Measurements from ENCODE around the gene RAB33A.
A peak's percentile ranks its signal among the peaks of the same experiment; 100 is the strongest.

Gene RAB33A

DNA sequence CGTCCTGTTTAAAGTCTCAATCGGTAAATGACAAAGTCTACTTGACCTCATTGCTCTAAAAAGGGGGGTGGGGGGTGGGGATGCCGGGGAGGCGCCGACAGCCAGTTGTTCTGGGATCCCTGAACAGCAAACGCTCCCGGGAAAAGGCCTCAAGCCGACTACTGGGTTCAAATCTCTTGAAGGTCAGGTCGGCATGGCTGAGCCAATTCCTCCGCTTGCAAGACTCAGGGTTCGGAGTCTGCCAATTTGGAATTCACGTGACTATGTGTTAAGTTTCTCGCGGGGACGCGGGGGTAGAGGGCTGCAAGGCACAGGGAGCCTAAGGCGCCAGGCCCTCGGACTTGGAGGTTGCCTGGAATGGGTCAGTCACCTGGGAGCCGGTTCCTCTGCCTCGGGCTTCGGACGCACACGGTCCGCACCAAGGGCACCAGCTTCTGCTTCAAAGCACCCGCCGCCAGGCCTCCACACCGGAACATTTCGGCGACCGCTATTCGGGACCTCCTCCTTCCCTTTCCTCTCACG is 6.5 kb upstream of the RAB33A start:
- H3K27ac Mint-ChIP-seq: peak overlapping the region; percentile 87 to 98
- no peak for DNase-seq
- peak; percentile 51 for ATAC-seq
- no peaks in the 10 kb centered on the region for H3K27me3 Mint-ChIP-seq
- H3K4me1 Mint-ChIP-seq: peaks cover 37% of the 10 kb centered on the region
- peak overlapping the region; percentile 95 to 99 for H3K4me3 Mint-ChIP-seq
- H3K9me3 Mint-ChIP-seq: no peaks in the 10 kb centered on the region

DNA sequence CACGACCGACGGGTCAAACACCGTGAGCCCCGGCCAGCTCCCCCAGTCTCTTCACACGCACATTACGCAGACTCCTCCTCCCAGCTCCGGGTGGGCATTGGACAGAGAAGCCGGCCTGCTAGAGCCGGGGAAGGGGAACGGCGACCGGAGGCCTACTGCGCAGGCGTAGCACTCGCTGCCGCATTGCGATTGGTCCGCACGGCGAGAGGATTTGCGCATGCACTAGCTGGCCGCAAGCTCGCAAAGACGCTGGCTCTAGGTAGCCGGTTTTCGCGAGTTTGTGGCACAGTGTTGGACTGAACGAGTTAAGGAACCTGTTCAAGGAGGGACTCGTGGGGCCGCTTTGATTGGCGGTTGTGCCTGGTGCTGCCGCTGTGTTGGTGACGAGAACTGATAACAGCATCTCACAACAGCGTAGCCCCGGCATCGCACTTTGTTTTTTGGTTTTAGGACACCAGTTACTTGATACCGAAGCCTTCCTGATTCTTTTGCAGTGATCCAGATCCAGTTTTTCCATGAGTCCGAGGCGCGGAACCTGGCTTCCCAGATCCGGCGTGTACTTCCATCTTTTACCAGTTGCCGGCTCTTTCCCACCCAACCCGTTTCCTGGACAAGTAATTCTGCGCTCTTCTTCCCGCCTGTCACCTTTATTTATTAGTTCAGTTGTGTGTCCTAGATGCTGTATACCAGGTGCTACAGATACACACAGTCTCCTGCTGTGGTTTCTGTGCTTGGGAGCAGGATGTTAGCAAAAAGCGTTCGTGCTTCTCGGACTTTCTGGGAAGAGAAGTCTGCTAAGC is 5.9 kb upstream of the RAB33A start, which contains the start of gene AIFM1:
Gene AIFM1, minus strand, starts transcription at position 139 of the 800 bp plus-strand sequence. CDS start 185 bp downstream, outside the sequence.
- ATAC-seq (peak; percentile 95), DNase-seq (peak; percentile 85 to 91)
- Mint-ChIP-seq H3K4me3 (peak within 1 kb of the TSS; percentile 95 to 99), H3K9me3 (no peaks in the 10 kb centered on the region), H3K27ac (peak within 1 kb of the TSS; percentile 96 to 98), H3K27me3 (no peaks in the 10 kb centered on the region), H3K4me1 (peaks cover 42% of the 10 kb centered on the region)

DNA sequence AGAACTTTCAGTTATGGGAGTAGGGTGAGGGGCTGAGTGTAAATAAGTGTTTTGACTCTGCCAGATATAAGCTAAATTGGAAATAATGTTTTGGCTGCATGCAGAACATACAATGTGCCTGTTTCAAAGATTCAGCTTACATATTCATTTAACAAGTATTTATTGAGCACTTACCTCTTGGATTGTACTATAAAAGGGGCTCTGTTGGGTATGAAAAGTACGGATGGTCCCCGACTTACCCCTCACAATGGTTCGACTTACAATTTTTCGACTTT is 5.3 kb upstream of the RAB33A start:
- ATAC-seq: no peak
- H3K4me1 Mint-ChIP-seq: peaks cover 44% of the 10 kb centered on the region
- no peaks in the 10 kb centered on the region for H3K27me3 Mint-ChIP-seq
- H3K4me3 Mint-ChIP-seq: peak overlapping the region; percentile 95 to 99
- peak overlapping the region in 1 of 2 donors; percentile 96 for H3K27ac Mint-ChIP-seq
- no peak for DNase-seq
- no peaks in the 10 kb centered on the region for H3K9me3 Mint-ChIP-seq

DNA sequence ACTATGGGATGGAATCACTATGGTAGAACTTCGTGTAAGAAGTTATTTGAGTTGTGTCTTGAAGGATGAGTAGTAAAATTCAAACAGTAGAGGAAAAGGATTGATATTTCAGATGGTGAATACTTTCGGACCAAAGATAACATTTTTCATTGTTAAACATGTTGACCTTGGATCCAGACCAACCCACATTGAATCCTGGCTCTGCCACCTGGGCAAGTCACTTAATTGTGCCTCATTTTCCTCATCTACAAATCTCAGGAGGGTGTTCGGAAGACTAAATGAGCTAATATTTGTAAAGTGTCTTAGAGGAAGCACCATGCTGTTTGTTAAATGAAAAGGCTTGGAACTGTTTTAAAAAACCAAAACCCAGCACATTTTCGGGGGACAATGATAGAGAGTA is 4.7 kb upstream of the RAB33A start:
- H3K27ac Mint-ChIP-seq: no peak overlapping the region
- H3K4me3 Mint-ChIP-seq: peak overlapping the region; percentile 95 to 99
- DNase-seq (no peak), ATAC-seq (no peak)
- no peaks in the 10 kb centered on the region for H3K9me3 Mint-ChIP-seq
- H3K4me1 Mint-ChIP-seq: peaks cover 41% of the 10 kb centered on the region
- H3K27me3 Mint-ChIP-seq: no peaks in the 10 kb centered on the region

DNA sequence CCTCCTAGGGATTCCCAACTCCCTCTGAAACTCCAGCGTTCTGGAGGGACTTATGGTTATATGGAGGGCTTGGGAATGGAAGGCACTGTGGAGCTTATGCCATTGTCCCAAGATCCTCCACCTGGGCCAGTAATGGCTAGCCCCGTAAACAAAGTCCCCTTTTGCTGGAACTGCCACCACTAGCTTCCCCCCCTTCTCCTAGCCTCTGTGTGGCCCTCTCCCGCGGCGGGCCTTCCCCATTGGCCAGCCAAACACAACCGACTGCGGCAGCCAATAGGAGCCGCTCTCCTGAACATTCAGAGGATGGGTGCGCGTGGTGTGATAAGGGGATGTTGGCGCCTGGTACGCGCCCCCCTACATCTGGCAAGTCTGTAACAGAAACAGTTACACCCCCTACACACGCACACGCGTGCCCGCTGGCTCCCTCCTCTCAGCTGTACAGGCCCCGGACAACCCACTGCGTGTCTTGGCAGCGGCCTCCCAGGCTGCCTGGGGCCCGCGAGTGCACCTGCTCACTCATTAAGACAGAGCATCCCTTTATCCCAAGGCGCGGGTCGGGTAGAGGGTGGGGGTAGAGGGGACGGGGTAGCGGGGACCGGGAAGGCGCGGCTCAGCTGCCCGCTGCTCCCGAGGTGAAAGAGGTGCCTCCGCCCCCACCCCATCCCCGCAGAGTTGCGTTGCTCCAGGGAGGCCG is 863 bp upstream of the RAB33A start:
- H3K27me3 Mint-ChIP-seq: no peaks in the 10 kb centered on the region
- ATAC-seq (peak; percentile 81), DNase-seq (peak; percentile 67 to 80)
- H3K4me1 Mint-ChIP-seq: peaks cover 46% of the 10 kb centered on the region
- no peaks in the 10 kb centered on the region for H3K9me3 Mint-ChIP-seq
- peak overlapping the region; percentile 89 to 92 for H3K4me3 Mint-ChIP-seq
- H3K27ac Mint-ChIP-seq: peak overlapping the region; percentile 98 to 99

DNA sequence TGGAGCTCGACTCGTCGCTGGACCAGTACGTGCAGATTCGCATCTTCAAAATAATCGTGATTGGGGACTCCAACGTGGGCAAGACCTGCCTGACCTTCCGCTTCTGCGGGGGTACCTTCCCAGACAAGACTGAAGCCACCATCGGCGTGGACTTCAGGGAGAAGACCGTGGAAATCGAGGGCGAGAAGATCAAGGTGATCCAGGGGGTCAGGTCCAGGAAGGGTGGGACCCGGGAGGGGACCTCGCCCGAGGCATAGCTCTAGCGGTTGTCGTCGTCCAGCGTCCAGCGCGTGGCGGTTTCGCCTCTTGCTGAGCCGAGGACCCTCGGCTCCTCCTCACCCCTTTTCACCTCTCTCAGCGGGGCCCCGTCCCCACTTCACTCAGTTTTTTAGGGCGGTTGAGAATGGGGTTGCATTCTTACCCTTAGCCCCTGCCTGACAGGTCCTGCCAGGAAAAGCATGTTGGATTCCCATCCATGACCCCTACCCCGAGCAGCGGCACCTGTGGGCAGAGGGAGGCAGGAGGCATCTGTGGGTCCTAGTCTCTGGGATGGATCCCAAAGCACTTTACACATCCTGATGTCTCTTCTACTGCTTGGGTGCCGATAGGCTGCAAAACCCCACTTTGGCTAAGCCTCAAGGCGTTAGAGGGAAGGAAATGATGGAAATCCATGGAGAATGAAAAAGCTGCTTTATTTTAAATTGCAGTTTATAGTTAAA is 524 bp downstream of the RAB33A start:
- H3K9me3 Mint-ChIP-seq: no peaks in the 10 kb centered on the region
- peaks cover 52% of the 10 kb centered on the region for H3K4me1 Mint-ChIP-seq
- H3K4me3 Mint-ChIP-seq: peak overlapping the region; percentile 89 to 92
- H3K27ac Mint-ChIP-seq: peak overlapping the region; percentile 98 to 99
- DNase-seq (peak; percentile 15 to 19), ATAC-seq (no peak)
- H3K27me3 Mint-ChIP-seq: no peaks in the 10 kb centered on the region

DNA sequence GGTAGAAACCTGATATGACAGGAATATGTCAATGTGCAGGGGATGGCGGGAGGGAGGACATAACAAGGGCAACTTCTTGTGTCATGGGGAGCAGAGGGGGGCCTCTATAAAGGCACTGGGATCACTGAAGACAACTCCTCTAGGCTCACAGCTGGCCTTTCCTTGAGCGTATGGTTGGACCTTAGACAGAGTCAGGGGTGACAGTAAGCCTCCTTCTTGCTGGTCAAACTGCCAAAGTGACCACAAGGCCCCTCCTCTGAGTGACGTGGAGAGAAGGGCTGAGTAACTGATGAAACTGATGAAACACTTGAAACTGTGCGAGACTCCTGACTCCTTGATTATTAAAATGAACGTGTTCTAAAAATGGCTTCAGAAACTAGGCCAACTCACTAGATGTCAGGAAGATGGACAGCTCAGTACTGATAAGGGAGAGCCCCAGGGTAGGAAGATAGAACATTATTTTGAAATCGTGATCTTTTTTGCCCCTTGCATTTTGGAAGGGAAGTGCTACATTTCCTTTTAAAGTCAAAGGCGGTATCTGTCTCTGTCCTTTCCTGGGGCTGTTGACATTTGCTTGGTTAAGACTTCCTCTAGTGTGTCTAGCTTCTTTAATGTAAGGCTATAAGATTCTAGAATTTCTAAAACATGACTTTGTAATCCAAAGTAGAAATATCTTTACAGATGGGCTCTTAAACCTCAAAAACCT is 1.6 kb downstream of the RAB33A start:
- Mint-ChIP-seq H3K4me1 (peaks cover 56% of the 10 kb centered on the region), H3K27me3 (no peaks in the 10 kb centered on the region), H3K27ac (peak overlapping the region; percentile 98 to 99), H3K4me3 (peak overlapping the region; percentile 89 to 92), H3K9me3 (no peaks in the 10 kb centered on the region)
- DNase-seq (peak; percentile 55 to 80), ATAC-seq (peak; percentile 75)

DNA sequence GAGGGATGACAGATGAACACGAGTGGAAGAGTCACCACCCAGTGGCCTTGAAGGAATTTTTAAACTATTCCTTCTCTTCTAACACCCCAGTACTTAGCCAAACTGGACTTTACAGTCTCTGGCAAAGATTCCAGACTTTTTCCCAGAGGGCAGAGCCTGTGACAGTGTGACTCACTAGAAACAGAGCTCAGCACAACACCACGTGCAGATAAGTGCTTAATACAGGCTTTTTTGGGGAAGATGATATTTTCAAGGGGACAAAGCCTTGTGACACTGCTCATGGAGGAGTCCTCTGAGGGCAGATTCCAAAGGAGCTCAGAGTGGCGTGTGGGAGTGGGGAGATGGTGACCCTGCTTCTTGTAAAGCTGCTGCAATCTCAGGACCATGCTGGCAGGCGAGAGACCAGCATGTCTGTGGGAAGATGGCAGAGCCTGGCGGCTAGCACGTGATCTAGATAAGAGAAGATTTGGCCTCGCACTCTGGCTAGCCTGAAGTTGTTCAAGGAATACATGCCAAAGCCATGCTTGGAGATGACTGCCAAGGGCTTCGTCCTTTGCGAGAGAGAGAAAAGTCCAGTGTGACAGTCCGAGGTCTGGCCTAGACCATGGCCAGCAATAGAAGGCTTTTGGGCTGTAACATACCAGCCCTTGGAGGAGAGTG is 2.4 kb downstream of the RAB33A start:
- ATAC-seq (no peak), DNase-seq (peak in 1 of 2 donors; percentile 11)
- Mint-ChIP-seq H3K4me3 (peak overlapping the region; percentile 89 to 92), H3K4me1 (peaks cover 63% of the 10 kb centered on the region), H3K9me3 (no peaks in the 10 kb centered on the region), H3K27ac (peak overlapping the region; percentile 98 to 99), H3K27me3 (no peaks in the 10 kb centered on the region)

DNA sequence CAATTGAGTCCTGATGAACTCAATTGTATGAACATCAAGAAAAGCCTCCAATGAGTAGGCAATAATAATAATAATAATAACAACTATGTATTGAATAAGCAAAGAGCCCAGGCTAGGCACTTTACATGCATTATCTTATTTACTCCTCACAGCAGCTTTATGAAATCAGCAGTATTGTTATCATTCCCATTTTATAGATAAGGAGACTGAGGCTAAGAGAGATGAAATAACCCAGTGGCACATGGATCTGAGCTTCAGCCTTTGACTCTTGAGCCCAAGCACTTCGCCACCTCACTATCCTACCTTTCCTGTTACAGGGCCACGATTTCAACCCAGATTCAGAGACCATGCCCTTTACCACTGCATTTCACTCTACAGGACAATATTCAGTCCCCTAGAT is 3.2 kb downstream of the RAB33A start:
- ATAC-seq: no peak
- DNase-seq: no peak
- Mint-ChIP-seq H3K4me1 (peaks cover 71% of the 10 kb centered on the region), H3K4me3 (peak overlapping the region; percentile 37 to 89), H3K9me3 (no peaks in the 10 kb centered on the region), H3K27ac (peak overlapping the region in 1 of 2 donors; percentile 25), H3K27me3 (no peaks in the 10 kb centered on the region)

DNA sequence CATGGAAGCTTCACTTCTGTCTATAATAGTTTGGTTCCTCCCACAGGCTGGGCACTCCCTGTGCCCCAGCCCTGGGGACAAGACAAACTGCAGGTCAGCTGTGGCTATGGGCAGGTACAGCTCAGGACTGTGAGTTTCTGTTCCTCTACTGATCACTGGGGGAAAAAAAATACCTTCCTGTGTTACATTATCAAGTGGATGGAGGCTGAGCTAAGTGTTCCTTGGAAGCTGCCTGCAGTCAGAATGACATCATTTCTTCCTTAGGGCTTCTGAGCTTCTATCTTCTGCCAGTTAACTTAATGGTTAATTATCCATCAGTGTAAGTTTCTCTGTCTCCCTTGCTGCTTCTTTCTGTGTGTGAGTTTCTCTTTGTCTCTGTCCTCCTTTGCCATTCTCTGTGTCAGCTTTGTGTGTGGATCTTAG is 4.6 kb downstream of the RAB33A start:
- Mint-ChIP-seq H3K27me3 (no peaks in the 10 kb centered on the region), H3K4me3 (peak overlapping the region; percentile 60 to 70), H3K27ac (peak overlapping the region; percentile 85 to 93), H3K4me1 (peaks cover 64% of the 10 kb centered on the region), H3K9me3 (no peaks in the 10 kb centered on the region)
- no peak for ATAC-seq
- DNase-seq: no peak

DNA sequence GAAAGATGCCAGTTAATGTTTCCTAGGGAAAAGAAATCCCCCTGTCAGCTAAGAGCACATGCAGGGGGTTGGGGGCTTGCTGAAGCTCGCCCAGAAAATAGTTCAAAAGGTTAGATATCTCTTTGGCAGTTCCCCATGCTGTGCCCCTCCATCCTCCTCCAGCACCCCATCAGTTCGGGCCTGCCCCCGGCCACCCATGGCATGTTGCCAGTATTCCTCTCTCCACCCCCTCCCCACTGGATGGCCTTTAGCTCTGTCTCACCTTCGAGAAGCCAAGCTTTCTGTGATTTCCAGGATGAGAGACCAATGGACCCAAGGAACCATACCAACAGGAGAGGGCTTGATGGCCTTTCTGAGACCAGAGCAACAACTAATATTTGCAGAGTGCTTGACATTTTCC is 5.2 kb downstream of the RAB33A start:
- Mint-ChIP-seq H3K4me1 (peaks cover 64% of the 10 kb centered on the region), H3K27ac (peak overlapping the region; percentile 85 to 93), H3K27me3 (no peaks in the 10 kb centered on the region), H3K9me3 (no peaks in the 10 kb centered on the region), H3K4me3 (peak overlapping the region in 1 of 2 donors; percentile 60)
- ATAC-seq (no peak), DNase-seq (no peak)

DNA sequence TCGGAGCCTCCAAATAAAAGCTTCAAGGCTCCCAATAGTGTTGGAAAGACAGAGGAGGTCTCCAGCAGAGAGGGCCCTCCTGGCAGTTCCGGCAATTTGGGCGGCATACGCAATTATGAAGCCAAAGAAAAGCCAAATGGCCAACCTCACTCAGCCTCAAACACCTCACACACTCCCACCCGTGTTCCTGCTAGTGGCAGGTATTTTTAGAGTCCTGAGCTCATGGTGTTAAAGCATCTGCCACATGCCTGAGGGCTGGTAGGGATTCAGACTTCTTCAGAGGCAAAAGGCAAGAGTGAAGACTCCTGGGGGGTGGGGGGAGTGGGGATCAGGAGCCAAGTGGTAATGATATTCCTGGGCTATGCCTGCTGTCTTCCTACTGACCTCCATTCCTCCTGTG is 7.4 kb downstream of the RAB33A start:
- DNase-seq: no peak
- H3K4me1 Mint-ChIP-seq: peaks cover 64% of the 10 kb centered on the region
- H3K4me3 Mint-ChIP-seq: peak overlapping the region; percentile 47 to 53
- H3K27ac Mint-ChIP-seq: peak overlapping the region in 1 of 2 donors; percentile 43
- H3K27me3 Mint-ChIP-seq: no peaks in the 10 kb centered on the region
- H3K9me3 Mint-ChIP-seq: no peaks in the 10 kb centered on the region
- no peak for ATAC-seq

DNA sequence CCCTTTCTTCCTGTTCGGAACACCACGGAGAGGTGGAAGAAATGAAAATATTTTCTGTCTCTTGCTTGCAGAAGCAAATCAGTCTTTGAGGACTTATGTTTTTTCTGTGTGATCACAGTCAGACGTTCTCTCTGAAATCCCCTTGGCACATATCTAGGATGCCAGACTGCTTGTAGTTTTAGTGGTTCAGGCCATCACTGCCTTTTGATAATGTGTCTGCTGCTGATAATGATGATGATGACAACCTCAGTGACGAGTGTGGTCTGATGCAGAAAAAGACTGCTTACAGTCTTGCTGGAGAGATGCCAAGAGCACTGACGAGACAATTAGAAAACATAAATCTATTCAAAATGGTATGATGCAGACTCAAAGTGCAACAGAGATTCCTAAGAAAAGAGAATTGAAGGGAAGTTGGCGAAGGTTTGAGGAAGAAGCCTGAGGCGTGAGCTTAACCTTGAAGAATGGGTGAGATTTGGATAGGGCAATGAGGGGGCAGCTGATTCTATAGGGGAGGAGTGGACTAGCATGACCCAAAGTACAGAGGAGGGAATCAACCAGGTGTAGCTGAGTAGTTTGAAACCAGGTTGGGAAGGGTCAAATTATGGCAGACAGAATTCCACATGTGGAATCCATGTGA is 7.9 kb downstream of the RAB33A start:
- DNase-seq: no peak
- no peaks in the 10 kb centered on the region for H3K27me3 Mint-ChIP-seq
- H3K4me1 Mint-ChIP-seq: peaks cover 63% of the 10 kb centered on the region
- peak overlapping the region in 1 of 2 donors; percentile 43 for H3K27ac Mint-ChIP-seq
- no peaks in the 10 kb centered on the region for H3K9me3 Mint-ChIP-seq
- peak overlapping the region; percentile 41 to 47 for H3K4me3 Mint-ChIP-seq
- peak; percentile 74 for ATAC-seq

DNA sequence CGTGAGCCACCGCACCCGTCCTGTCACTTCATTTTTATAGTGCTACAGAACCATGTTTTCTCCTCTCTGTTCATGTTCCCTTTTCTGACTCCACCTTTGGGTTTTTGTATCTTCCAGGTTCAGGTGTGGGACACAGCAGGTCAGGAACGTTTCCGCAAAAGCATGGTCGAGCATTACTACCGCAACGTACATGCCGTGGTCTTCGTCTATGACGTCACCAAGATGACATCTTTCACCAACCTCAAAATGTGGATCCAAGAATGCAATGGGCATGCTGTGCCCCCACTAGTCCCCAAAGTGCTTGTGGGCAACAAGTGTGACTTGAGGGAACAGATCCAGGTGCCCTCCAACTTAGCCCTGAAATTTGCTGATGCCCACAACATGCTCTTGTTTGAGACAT is 12.4 kb downstream of the RAB33A start:
- DNase-seq: no peak
- H3K4me3 Mint-ChIP-seq: peak overlapping the region in 1 of 2 donors; percentile 44
- H3K27ac Mint-ChIP-seq: peak overlapping the region in 1 of 2 donors; percentile 34
- no peak for ATAC-seq
- H3K9me3 Mint-ChIP-seq: no peaks in the 10 kb centered on the region
- H3K27me3 Mint-ChIP-seq: no peaks in the 10 kb centered on the region
- H3K4me1 Mint-ChIP-seq: peaks cover 26% of the 10 kb centered on the region

Data from stimulated activated naive CD8-positive, alpha-beta T cell treated with anti-CD3 and anti-CD28 coated beads, Interleukin-15, amount 100 ng/mL, for 72 hours (primary cell).